ENCODE results near the gene GTPBP1.

Gene GTPBP1

DNA sequence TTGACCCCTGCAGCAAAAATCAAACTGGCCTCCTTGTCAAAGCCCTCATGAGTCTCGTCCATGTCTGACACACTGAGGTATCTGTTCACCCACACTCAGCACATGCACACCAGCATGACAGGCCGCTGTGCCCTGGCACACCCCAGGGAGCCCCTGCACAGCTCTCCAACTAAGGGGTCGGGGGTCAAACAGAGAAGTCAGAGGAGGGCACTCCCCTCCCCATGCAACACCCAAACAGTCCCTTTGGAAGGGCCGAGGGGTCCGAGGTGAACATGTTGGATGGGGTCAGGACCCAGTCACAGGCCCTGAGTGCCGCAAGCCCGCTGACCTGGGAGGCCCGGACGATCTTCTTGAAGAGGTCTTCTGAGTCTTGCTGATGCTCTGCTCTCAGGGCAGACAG lies 35.4 kb downstream of the GTPBP1 start:
- no peak for DNase-seq (ENCODE audit: low spot score)

- no peak for DNase-seq (ENCODE audit: low spot score)
Measured at GRCh38 chr22:38741576-38741975, 35.8 kb downstream of the GTPBP1 start.

- DNase-seq (ENCODE audit: low spot score): no peak
Measured at GRCh38 chr22:38742176-38742942, 36.6 kb downstream of the GTPBP1 start.

DNA sequence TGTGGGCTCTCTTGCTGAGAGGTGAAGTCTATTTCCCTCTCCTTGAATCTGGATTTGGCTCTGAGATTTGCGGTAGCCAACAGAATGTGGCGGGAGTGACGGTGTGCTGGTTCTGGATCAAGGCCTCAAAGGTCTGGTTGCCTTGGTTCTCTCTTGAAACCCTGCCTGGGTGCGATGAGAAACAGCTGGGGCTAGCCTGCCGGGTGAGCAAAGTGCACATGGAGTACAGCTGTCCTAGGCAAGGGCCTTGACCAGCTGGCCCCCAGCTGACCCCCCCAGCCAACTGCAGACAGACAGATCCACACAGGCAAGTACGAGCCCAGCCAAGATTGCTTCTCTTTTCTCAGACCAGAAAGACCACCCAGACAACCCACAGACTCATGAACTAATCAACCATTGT lies 39.2 kb downstream of the GTPBP1 start:
- DNase-seq (ENCODE audit: low spot score): no peak

DNA sequence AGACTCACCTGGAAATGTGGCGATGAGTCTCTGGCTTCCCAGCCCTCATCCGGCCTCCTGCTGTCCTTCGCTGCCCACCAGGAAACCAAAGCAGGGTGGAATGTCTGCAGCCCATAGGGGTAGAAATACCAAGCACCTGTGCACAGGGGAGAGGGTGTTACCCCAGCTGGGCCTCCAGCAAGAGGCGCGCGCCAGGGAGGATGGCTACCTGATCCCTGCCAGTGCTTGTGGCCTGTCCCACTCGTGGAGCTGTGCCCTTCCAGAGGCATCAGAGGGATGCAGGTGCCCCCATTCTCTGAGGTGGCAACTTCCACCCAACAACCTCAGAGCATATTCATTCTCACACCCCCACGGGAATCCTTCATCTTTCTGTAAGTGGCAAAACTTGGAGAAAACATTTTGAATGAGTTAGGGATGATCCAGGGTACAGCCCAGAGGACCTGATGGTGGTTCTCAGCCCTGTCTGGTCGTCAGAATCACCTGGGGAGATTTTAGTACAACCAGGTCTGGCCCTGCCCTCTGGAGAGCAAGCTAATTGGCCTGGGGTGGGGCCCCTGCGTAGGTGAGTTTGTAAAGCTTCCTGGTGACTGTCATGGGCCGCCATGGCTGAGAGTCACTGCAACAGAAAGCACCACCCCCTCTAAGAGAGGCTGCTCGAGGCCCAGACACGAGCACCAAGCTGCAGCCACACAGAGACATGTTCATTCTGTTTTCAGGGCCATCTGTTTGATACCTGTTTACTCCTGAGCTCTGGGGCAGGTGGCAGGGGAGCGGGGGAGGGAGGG lies 40.1 kb downstream of the GTPBP1 start:
- no peak for DNase-seq (ENCODE audit: low spot score)

- no peak for DNase-seq (ENCODE audit: low spot score)
Measured at GRCh38 chr22:38748487-38749136, 42.9 kb downstream of the GTPBP1 start.

GRCh38 chr22:38750104-38750503 lies 44.4 kb downstream of the GTPBP1 start:
- DNase-seq (ENCODE audit: low spot score): no peak

GRCh38 chr22:38750638-38751037 lies 44.9 kb downstream of the GTPBP1 start:
- DNase-seq (ENCODE audit: low spot score): no peak

DNA sequence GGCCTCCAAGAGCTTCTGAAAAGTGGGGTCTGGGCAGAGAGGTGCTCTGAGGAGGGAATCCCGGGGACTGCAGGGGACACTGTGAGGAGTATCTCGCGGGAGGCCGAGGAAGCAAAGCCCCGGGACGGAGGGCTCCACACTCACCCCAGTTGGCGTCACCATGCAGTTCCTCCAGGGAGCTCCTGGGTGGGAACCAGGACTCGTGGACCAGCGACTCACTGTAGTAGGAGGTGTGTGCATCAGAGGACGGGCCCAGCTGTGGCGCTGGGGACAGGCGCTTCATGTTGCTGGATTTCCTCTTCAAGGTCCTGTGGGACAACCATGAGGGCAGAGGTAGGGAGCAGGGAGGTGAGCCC lies 45.3 kb downstream of the GTPBP1 start:
- no peak for DNase-seq (ENCODE audit: low spot score)

DNA sequence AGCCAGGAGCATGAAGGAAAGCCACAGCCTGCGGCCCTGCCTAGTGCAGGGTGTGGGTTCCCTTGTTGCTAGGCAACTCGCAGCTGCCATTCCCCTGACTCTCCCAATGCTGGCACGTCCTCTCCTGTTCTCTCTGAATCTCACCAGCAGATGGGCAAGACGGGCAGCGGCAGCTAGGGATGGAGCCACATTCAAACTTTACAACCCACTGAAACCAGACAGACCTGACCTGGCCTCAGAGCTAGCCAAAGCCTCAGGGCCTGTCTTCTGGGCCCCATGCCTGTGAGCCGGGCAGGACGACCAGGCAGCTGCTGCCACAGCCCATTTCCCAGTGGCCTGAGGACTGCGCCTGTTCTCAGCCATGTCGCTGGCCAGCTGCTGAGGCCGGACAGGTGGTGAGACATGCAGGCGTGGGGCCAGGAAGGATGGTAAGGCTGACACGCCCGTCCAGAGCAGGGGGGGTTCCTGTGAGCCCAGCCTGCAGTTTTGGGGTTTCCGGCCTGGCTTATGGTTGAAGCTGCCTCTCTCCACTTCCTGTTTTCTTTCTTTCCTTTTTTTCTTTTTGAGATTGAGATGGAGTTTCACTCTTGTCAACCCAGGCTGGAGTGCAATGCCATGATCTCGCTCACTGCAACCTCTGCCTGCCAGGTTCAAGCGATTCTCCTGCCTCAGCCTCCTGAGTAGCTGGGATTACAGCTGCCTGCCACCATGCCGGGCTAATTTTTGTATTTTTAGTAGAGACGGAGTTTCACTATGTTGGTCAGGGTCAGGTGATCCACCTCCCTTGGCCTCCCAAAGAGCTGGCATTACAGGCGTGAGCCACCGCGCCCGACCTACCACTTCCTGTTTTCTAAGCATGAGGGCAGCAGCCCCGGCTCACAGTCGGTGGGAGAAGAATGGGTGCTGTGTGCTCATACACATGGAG lies 45.9 kb downstream of the GTPBP1 start:
- DNase-seq (ENCODE audit: low spot score): no peak

DNA sequence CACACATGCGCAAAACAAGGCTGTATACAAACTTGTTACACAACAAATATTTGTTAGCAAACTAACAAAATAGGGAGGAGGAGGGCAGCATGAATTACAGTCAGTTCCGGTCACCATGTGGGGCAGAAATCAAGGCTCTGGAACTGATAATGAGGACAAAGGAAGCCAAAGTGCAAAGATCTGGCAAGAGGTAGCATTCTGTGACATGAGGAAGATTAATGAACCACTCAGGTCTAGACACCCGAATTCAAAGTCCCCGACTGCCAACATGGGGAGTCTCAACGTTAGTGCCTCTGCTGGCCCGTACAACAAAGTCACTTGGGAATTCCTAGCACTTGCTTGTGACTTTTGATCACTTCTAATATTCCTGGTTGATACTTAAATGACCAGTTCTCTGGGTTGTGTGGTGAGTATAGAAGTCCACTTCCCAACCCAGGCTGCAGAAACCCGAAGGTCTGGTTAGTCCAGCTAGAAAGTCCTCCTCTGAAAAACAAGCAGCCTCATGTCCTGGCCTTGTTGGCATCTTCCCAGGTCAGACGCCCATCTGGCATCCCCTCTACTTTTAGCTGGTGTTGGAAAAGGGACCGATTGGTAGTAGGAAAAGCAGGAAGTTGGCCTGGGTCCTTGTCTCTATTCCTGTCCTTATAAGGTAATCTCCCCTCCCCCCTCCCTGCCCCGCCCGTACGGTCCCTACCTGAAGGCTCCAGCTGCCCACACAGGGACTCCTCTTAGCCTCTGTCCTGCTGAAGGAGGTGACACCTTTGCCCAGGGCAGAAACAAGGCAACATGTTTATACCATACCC lies 48.4 kb downstream of the GTPBP1 start:
- no peak for DNase-seq (ENCODE audit: low spot score)

GRCh38 chr22:38754751-38755154 lies 49.0 kb downstream of the GTPBP1 start:
- DNase-seq (ENCODE audit: low spot score): no peak

DNA sequence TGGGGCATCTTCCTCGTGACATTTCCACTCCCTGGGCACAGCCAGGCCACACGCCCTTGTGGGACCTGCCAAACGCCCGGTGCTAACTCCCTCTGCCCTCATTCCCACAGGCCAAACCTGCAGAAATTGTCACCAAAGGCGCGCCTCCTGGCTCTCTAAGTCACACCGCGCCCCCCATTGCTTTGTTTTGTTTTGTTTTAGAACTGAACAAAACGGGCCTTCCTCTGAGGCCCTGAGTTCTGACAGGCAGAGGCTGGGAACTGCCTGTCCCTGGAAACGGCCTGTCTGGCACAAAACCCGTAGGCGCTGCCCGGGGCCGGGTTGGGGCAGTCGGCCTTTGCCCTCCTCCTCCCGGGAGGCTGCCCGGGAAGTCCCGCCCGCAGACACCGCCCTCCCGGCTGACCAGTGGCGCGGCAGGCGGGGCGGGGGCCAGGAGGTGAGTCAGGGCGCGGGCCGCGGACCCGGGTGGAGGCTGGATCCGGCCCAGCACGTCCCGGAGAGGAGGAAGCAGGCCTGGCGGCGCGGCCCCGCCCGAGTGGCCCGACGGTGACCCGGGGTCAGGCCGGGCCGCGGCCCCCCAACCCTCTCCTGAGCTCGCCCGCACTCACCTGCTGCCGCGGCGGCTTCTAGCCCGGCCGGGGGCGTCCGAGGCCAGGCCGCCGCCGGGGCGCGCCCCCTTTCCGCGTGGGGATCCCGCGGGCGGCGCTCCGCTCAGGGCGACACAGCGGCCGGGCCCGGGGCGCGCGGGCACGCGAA lies 49.6 kb downstream of the GTPBP1 start:
- DNase-seq (ENCODE audit: low spot score): peak; percentile 77

GRCh38 chr22:38755911-38756532 lies 50.3 kb downstream of the GTPBP1 start, which contains the start of gene SUN2:
TSS of gene SUN2 (minus strand) at chr22:38755998. CDS start at chr22:38752628, 3,370 bp downstream.
- peak; percentile 85 for DNase-seq (ENCODE audit: low spot score)

DNA sequence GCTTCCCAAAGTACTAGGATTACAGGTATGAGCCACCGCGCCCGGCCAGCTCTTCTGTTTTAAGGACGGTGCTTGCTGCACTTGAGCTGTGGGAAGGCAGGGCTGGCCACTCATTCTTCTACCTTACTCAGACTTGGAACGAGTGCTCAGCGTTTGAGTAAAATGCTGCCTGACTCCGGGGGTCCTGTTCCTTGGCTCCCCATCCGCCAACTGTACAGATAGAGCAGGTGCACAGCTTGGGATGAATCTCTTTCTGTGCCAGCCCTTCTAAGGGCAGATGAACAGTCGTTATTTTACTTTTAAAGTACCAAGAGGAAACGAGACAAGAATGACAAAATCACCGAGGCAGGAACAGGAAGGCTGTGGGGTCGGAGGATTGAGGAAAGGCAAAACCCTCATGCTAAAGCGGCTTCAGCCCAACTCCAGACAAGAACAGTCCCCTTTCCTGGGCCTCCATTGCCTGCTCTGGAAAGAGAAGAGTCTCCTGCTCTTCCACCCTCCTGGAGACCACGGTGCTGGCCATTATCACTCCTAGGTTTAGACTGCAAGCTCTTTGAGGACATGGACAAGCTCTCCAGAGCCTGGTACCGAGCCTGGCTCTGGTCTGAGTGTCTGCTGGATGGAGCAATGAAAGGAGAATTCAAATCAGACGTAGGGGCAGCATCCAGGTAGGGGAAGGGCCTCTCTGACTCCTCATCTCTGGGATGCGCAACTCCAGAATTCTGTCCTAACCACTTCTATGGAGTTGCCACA lies 51.1 kb downstream of the GTPBP1 start:
- DNase-seq (ENCODE audit: low spot score): no peak

- DNase-seq (ENCODE audit: low spot score): no peak
Measured at GRCh38 chr22:38757464-38757757, 51.7 kb downstream of the GTPBP1 start.

DNA sequence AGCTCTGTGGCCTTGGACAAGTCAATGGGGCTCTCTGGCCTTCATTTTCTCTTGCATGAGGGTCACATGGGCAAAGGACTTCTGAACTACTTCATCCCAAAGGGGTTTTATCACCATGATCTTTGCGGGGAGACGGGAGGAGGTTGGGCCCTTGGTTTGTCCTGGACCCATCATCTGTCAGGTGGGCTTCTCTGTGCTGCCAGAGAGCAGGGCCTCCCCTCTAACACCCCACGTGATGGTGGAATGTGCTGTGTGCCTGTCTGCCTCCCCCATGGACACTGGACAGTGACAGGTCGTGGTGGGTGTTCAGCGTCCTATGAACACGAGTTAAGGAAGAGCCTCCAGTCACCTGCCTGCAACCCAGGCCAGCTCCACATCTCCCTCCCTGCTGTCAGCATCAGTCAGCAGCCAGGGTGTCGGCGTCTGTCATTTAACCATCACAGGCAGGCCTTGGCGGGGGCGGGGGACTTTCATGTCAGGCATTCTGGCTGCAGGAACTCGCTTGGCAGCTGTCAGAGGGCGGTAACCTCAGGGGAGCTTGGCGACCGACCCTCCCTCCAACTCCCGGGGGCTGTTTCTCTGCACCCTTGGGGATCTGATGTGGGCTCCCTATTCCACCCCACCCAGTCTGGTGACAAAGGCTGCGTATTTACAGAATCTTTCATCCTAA lies 52.7 kb downstream of the GTPBP1 start:
- no peak for DNase-seq (ENCODE audit: low spot score)

GRCh38 chr22:38759005-38759404 lies 53.3 kb downstream of the GTPBP1 start:
- no peak for DNase-seq (ENCODE audit: low spot score)

Data from LoVo (cell line).